GM12865 (cell line): ENCODE measurements around the gene ELMO3.

Experiments
- DNase-seq: peaks from one replicate; pipeline ENCODE4 v3.0.0; 2010; ENCODE audit warnings: low read depth
- H3K4me3 ChIP-seq: 2 replicates; pipeline ENCODE4 v1.5.1; 2011; ENCODE audit warnings: mild to moderate bottlenecking, low read depth, low read length, control low read depth
- CTCF ChIP-seq: IDR thresholded peaks from 2 replicates; pipeline ENCODE4 v1.5.1; 2011; ENCODE audit warnings: low read length, control low read depth, low read depth, inconsistent platforms; ENCODE audit not compliant: insufficient read depth; ENCODE audit errors: missing control alignments

Gene ELMO3

GRCh38 chr16:67176662-67177061, 22.3 kb upstream of the ELMO3 start:
- TF ChIP-seq CTCF, result no peak
- H3K4me3 ChIP-seq, result no peak overlapping the region
- no peak for DNase-seq

- no peak overlapping the region for H3K4me3 ChIP-seq
- no peak for TF ChIP-seq CTCF
- DNase-seq, result peak; percentile 55
Measured at GRCh38 chr16:67177743-67178699, 20.9 kb upstream of the ELMO3 start.

- peak; percentile 43 for DNase-seq
- no peak overlapping the region for H3K4me3 ChIP-seq
- TF ChIP-seq CTCF, result no peak
Measured at GRCh38 chr16:67179421-67180080, 19.4 kb upstream of the ELMO3 start.

- TF ChIP-seq CTCF, result no peak
- DNase-seq, result no peak
- H3K4me3 ChIP-seq, result no peak overlapping the region
Measured at GRCh38 chr16:67180166-67180565, 18.8 kb upstream of the ELMO3 start.

GRCh38 chr16:67181346-67181745, 17.6 kb upstream of the ELMO3 start:
- DNase-seq, result no peak
- no peak for TF ChIP-seq CTCF
- no peak overlapping the region for H3K4me3 ChIP-seq

GRCh38 chr16:67182288-67182687, 16.6 kb upstream of the ELMO3 start:
- no peak for DNase-seq
- TF ChIP-seq CTCF, result no peak
- H3K4me3 ChIP-seq, result no peak overlapping the region
